NB4 (cell line): ENCODE data around the gene EFTUD2.

ENCODE experiments used
- DNase-seq: peaks from one replicate; pipeline ENCODE4 v3.0.0; 2010; ENCODE audit warnings: low read depth
- H3K4me3 ChIP-seq: one replicate; pipeline ENCODE4 v1.5.1; 2011; ENCODE audit warnings: mild to moderate bottlenecking, low read depth, low read length, moderate library complexity
- MYC ChIP-seq: IDR thresholded peaks from 2 replicates; pipeline ENCODE4 v1.6.1; 2011; ENCODE audit warnings: low read depth, low read length
- POLR2A ChIP-seq: IDR thresholded peaks from 2 replicates; pipeline ENCODE4 v1.6.1; 2011; ENCODE audit warnings: mild to moderate bottlenecking; ENCODE audit not compliant: insufficient read length; ENCODE audit errors: extremely low read depth
- TF ChIP-seq, protein P1 (sequence below): IDR thresholded peaks from 2 replicates; pipeline ENCODE4 v1.6.1; 2011; ENCODE audit warnings: low read depth, low read length
- TF ChIP-seq, protein P2 (sequence below): IDR thresholded peaks from one replicate; pipeline ENCODE4 v1.5.1; 2012; ENCODE audit warnings: low read depth, low read length

The EFTUD2 gene

DNA sequence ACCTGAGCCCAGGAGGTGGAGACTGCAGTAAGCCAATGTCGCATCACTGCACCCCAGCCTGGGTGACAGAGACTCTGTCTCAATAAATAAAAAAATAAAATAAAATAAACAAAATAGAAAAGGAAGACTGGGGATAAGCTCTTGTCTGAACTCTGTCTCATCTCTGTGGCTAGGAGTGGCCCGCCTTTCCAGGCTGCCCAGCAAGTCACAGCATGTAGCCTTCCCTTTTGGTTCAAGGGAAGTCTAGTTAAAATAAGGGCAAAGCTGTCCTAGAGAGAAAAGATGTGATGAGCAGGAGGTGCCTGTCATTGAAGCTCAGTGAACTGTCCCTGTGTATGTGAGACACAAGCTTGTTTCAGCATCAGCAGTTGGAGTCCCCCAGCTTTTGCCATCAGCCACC lies 18.8 kb upstream of the EFTUD2 start:
- no peak for DNase-seq
- TF ChIP-seq, protein P1, sequence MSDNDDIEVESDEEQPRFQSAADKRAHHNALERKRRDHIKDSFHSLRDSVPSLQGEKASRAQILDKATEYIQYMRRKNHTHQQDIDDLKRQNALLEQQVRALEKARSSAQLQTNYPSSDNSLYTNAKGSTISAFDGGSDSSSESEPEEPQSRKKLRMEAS, result no peak
- TF ChIP-seq, protein P2, sequence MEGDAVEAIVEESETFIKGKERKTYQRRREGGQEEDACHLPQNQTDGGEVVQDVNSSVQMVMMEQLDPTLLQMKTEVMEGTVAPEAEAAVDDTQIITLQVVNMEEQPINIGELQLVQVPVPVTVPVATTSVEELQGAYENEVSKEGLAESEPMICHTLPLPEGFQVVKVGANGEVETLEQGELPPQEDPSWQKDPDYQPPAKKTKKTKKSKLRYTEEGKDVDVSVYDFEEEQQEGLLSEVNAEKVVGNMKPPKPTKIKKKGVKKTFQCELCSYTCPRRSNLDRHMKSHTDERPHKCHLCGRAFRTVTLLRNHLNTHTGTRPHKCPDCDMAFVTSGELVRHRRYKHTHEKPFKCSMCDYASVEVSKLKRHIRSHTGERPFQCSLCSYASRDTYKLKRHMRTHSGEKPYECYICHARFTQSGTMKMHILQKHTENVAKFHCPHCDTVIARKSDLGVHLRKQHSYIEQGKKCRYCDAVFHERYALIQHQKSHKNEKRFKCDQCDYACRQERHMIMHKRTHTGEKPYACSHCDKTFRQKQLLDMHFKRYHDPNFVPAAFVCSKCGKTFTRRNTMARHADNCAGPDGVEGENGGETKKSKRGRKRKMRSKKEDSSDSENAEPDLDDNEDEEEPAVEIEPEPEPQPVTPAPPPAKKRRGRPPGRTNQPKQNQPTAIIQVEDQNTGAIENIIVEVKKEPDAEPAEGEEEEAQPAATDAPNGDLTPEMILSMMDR, result no peak
- TF ChIP-seq MYC, result no peak
- no peak for TF ChIP-seq POLR2A
- H3K4me3 ChIP-seq, result no peak overlapping the region

DNA sequence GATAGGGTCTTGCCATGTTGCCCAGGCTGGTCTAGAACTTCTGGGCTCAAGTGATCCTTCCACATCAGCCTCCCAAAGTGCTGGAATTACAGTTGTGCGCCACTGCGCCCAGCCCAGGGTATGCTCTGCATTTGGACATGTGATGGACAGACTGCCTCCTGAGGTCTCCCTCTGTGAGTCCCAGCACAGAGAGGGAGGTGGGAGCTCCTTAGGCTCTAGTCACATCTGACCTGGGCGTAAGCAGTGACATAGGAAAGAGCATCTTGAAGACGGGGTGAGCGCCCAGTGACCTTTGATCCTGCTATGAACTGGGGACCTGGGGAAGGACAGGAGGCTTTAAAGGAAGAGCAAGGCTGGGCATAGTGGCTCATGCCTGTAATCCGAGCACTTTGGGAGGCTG lies 18.2 kb upstream of the EFTUD2 start:
- H3K4me3 ChIP-seq, result no peak overlapping the region
- DNase-seq, result no peak
- TF ChIP-seq, protein P1, result no peak
- TF ChIP-seq MYC, result no peak
- no peak for TF ChIP-seq POLR2A
- TF ChIP-seq, protein P2, result no peak

DNA sequence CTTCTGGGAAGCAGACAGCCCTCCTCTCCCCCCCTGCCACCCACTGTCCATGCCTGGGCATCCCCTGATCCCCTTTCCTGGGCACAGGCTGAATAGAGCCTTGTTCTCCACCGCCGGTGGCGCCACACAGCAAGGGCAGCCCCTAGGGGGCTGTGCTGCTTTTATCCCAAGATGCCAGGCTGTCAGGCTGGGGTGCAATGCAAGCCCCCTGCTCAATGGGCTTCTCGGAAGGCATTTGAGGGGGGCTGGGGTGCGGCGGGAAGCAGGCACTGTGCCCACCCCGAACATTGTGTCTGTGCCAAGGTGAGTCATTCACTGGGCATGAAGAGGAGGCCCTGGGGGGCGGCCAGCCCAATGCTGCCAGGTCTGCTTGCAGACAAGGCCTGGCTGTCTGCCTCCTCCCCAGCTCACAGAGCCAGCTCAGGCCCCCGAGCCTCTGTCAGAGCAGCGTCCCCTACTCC lies 17.6 kb upstream of the EFTUD2 start:
- no peak for DNase-seq
- TF ChIP-seq, protein P1, result no peak
- no peak for TF ChIP-seq MYC
- H3K4me3 ChIP-seq, result no peak overlapping the region

DNA sequence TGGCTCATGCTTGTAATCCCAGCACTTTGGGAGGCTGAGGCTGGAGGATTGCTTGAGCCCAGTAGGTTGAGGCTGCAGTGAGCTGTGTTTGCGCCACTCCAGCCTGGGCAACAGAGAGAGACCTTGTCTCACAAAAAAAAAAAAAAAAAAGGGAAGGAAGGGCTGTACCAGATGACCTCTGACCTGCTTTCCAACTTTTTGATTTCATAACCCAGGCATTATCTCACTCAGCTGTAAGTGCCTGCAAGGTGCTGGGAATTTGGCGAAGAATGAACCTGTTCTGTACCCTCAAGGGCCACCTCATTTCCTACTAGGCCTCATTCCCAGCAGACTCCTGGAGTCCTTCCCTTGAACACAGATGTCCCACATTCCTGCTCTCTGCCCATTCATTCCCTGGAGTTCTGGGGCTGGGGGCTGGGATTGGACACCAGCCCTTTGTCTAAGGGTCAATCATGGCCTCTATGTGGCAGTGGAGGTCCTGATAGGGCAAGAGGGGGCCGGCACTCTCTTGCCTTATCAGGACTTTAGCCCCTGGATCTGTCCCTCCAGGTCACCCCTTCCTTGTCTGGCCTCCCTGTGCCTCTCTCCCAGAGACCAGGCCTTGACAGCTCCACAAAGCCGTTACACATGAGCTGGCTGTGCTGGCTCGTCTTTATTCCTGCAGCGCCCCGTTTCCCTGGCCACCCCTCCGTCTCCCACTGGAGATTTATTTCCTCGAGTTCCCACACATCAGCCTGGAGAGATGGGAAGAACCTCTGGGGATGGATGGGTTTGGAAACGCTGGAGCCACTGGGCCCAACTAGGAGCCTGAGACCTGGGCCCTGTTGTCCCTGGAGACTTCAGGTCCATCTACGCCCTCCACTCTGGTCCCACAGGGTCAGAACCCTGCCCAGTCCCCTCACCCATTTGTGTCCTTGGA lies 16.9 kb upstream of the EFTUD2 start:
- TF ChIP-seq POLR2A, result no peak
- TF ChIP-seq MYC, result no peak
- TF ChIP-seq, protein P2, result no peak
- TF ChIP-seq, protein P1, result no peak
- no peak overlapping the region for H3K4me3 ChIP-seq
- DNase-seq, result peak; percentile 39

DNA sequence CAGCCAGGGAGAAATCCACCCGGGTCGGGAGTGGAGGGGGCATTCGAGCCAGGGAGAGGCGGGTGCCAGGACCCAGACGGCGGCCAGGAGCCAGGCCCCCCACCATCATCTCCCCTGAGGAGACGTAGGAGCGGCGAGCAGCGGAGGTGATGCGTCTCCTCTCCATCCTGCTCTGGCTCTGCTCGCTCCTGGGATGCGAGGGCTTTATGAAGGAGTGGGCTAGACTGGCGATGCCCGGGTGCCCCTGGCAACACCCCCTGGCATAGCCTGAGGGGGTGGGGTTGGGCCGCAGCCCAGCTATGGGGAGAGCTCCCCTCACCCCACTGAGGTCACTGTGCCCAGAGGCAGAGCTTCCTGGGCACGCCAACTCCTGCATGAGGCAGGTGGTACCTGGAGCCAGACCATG lies 16.1 kb upstream of the EFTUD2 start, which contains the start of gene GFAP:
Gene GFAP (minus strand): TSS at position 180 of the 406 bp plus-strand sequence. CDS start 14 bp downstream, at position 166.
- TF ChIP-seq, protein P2, result no peak
- TF ChIP-seq POLR2A (no peak), MYC (no peak)
- TF ChIP-seq, protein P1, result no peak
- DNase-seq, result no peak
- no peak within 1 kb of the TSS for H3K4me3 ChIP-seq

DNA sequence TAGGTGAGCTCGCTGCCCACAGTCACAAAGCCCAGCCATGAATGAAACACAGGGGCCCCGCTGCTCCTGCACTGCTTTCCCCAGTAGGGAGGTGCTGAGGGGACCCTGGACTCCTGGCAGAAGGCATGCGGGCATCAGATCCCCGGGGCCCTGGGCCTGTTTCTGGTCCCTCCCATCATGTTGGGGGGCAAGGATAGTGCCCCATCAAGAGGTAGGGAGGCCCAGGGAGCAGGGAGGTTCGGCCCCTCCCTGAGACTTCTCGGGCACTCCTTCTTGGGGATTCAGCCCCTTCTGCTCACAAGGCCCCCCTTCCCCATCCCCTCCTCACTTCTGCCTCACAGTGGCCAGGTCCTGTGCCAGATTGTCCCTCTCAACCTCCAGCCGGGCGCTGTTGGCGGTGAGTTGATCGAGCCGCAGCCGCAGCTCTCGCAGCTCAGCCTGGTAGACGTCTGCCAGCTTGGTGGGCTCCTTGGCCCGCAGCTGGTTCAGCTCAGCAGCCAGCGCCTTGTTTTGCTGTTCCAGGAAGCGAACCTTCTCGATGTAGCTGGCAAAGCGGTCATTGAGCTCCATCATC lies 15.5 kb upstream of the EFTUD2 start:
- TF ChIP-seq, protein P1, result no peak
- TF ChIP-seq POLR2A (no peak), MYC (no peak)
- TF ChIP-seq, protein P2, result no peak
- no peak for DNase-seq
- no peak overlapping the region for H3K4me3 ChIP-seq
